Lower leg skin (tissue), 4 donors: ENCODE measurements around the gene PLA1A. TPM values are rescaled to one million over a fixed set of nuclear protein-coding genes. Genes with fewer than 3 reads are reported as not detected.
A peak's percentile ranks its signal among the peaks of the same experiment; 100 is the strongest.

ENCODE experiments used
- DNase-seq, 2 donors: peaks; one replicate each; pipeline ENCODE4 v3.0.0-alpha.2; 2019; ENCODE audit warnings: low spot score in 2 of 2
- H3K4me3 ChIP-seq: fragments of 200-600 bp; sonication (generic); 2 replicates; pipeline ENCODE4 v1.5.1; 2017; ENCODE audit warnings: mild to moderate bottlenecking, low read depth; ENCODE audit not compliant: poor library complexity, severe bottlenecking
- CTCF ChIP-seq, 3 donors: fragments of 450-650 bp; IDR thresholded peaks; one replicate each; pipeline ENCODE4 v1.5.1; 2016; ENCODE audit warnings: antibody characterized with exemption in 3 of 3, mild to moderate bottlenecking in 3 of 3, moderate library complexity in 2 of 3
- POLR2A ChIP-seq, 2 donors: fragments of 450-650 bp; IDR thresholded peaks; one replicate each; pipeline ENCODE4 v1.6.1; 2016 to 2017; ENCODE audit warnings: antibody characterized with exemption in 2 of 2, mild to moderate bottlenecking in 1 of 2, moderate library complexity in 1 of 2
- WGBS, 2 donors: methylation state at CpG; one replicate each; pipeline ENCODE4 v1.1.5; 2018; 5-methylcytosine and 5-hydroxymethylcytosine counted together
- intact Hi-C: fragments of 100-400 bp; cut with DNase I; formaldehyde crosslinking; loops from one replicate; pipeline ENCODE4 v1.15.0; 2023; ENCODE audit warnings: low total_unique reads
- total RNA-seq, 4 donors: library from RNA; depleted of rRNA; stranded (reverse); fragments of >200 nt; gene quantifications; one replicate each; pipeline ENCODE4 v1.1.0, GENCODE V29; 2016

The PLA1A gene
- total RNA-seq, 4 donors from 2014 or later, result 0.34 to 2.6 (median 0.82) TPM

DNA sequence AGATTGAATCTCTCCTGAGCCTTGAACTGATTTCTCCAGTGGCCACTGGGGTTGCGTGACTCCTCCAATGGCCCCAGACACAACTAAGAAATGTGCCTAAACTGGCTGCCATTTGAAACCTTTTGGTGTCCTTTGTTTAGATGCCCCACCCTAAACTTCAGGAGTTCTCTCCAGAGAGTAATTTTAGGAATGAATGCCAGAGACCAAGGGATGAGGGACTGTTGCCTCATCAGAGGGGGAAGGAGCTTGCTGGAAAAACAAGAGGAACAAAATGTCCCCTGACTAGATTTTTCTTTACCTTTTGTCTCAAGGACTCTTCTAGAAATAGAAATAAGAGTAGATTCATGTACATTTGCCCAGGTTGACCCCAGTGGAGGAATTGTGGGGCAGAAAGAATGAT, 26.5 kb upstream of the PLA1A start:
- intact Hi-C loops, result no loop called here
- DNase-seq, result no peak
- 89 to 100% methylated on average over 1 of the region's 1 CpG for WGBS, 2 donors
- no peak for TF ChIP-seq POLR2A (IDR thresholded peaks at IDR 0.05)
- TF ChIP-seq CTCF (IDR thresholded peaks at IDR 0.05), result no peak
- H3K4me3 ChIP-seq, result no peak overlapping the region

DNA sequence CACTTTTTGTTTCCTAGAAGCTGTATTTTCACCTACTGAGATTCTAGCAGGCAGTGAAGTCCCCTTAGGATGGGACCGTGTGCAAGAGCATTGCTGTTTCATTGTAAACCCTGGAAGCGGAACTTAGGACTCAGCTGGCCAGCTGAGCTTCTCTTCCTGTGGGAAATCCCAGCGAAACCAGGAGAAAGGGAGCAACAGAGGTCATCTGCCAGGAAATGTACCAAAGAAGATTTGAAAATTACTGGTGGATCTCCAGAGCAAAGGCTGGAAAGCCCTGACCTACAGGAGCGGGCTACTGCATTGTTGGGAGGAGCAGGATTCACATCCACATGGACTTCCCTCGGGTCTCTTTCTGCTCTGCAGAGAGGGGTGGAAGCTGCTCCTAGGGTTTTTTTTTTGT, 26.0 kb upstream of the PLA1A start:
- 43 to 74% methylated on average over 5 of the region's 5 CpGs for WGBS, 2 donors
- no peak for TF ChIP-seq POLR2A (IDR thresholded peaks at IDR 0.05)
- TF ChIP-seq CTCF (IDR thresholded peaks at IDR 0.05), result no peak
- no peak for DNase-seq
- intact Hi-C loops, result no loop called here
- no peak overlapping the region for H3K4me3 ChIP-seq

GRCh38 chr3:119575507-119575906, 22.2 kb upstream of the PLA1A start:
- intact Hi-C loops, result no loop called here
- H3K4me3 ChIP-seq, result no peak overlapping the region
- DNase-seq, result no peak
- TF ChIP-seq CTCF (IDR thresholded peaks at IDR 0.05) (no peak), POLR2A (IDR thresholded peaks at IDR 0.05) (no peak)

DNA sequence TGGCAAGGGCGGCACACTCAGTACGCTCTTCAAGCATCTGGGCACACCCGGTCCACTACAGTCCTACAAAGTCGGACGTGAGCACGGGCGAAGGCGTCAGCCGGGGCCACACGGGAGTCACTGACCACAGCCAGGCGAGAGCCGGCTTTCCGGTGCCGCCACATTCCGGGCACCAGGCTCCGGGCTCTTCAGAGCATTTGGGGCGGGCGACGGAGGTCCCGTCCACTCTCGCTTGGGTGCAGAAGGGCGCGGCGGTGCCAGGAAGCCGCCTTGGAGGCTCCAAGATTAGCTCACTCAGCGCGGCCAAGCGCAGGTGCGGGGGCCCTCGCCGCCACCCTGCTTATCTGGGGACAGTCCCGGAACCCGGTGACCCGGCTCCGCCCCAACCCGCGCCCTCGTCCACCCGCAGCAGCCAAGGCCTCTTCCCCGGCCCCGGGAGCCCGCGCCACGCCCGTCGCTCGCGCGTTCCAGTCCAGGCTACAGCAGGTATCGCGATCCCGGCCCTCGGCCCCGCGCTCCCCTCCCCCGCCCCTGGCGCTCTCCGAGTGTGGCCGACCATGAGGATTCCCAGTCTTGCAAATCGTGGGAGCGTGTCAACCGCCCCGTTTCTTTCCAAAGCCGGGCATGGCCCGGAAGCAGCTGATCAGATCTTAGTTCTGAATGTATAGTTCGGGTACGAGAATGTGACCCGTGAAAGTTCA, 18.2 kb upstream of the PLA1A start, which contains the start of gene ADPRH:
Gene ADPRH (plus strand): TSS at position 127 of the 701 bp plus-strand sequence. CDS start 2,678 bp downstream, outside the sequence.
- TF ChIP-seq POLR2A (IDR thresholded peaks at IDR 0.05), result no peak
- no peak for TF ChIP-seq CTCF (IDR thresholded peaks at IDR 0.05)
- peak within 1 kb of the TSS; percentile 47 for H3K4me3 ChIP-seq
- DNase-seq, result peak; percentile 50 to 94
- intact Hi-C loops, result no loop called here
- WGBS, 2 donors, result 0% methylated on average over 23 to 40 of the region's 68 CpGs

- TF ChIP-seq CTCF (IDR thresholded peaks at IDR 0.05) (no peak), POLR2A (IDR thresholded peaks at IDR 0.05) (no peak)
- peak in 1 of 2 donors; percentile 21 for DNase-seq
- intact Hi-C loops, result no loop called here
- 26 to 32% methylated on average over 16 of the region's 16 CpGs for WGBS, 2 donors
- H3K4me3 ChIP-seq, result peak overlapping the region; percentile 47
Measured at GRCh38 chr3:119580067-119580760, 17.5 kb upstream of the PLA1A start.
